Right lung (tissue), 5 donors: ENCODE measurements around the gene CCDC12. TPM values are rescaled to one million over a fixed set of nuclear protein-coding genes. Genes with fewer than 3 reads are reported as not detected.
A peak's percentile ranks its signal among the peaks of the same experiment; 100 is the strongest.

Experiments used
- DNase-seq, 2 donors: peaks; one replicate each; pipeline ENCODE4 v3.0.0-alpha.2; 2013
- polyA plus RNA-seq, 5 donors: library from polyadenylated mRNA; unstranded; fragments of 120-200 nt; gene quantifications; one replicate each; pipeline versions ENCODE4 v1.2.1 to v1.2.3, GENCODE V29; 2013; ENCODE audit warnings: inconsistent platforms in 1 of 5, low replicate concordance in 1 of 5; ENCODE audit not compliant: insufficient read length in 5 of 5, insufficient read depth in 1 of 5

CCDC12 gene
- polyA plus RNA-seq, 5 donors: 42.1 to 58.1 (median 50.8) TPM

GRCh38 chr3:46895761-46896160 lies 80.8 kb downstream of the CCDC12 start:
- DNase-seq: no peak

- DNase-seq: no peak
Measured at GRCh38 chr3:46895204-46895660, 81.3 kb downstream of the CCDC12 start.

GRCh38 chr3:46894256-46894655 lies 82.3 kb downstream of the CCDC12 start:
- no peak for DNase-seq

GRCh38 chr3:46893763-46894162 lies 82.8 kb downstream of the CCDC12 start:
- DNase-seq: no peak

GRCh38 chr3:46893146-46893748 lies 83.3 kb downstream of the CCDC12 start:
- no peak for DNase-seq

GRCh38 chr3:46892285-46893145 lies 84.0 kb downstream of the CCDC12 start:
- DNase-seq: peak; percentile 74 to 75

GRCh38 chr3:46891132-46891531 lies 85.4 kb downstream of the CCDC12 start:
- DNase-seq: no peak

GRCh38 chr3:46890132-46890531 lies 86.4 kb downstream of the CCDC12 start:
- DNase-seq: no peak

- DNase-seq: peak; percentile 79 to 80
Measured at GRCh38 chr3:46889381-46890110, 87.0 kb downstream of the CCDC12 start.

GRCh38 chr3:46888705-46889104 lies 87.8 kb downstream of the CCDC12 start:
- no peak for DNase-seq

GRCh38 chr3:46887980-46888494 lies 88.5 kb downstream of the CCDC12 start:
- no peak for DNase-seq

- DNase-seq: no peak
Measured at GRCh38 chr3:46885612-46886011, 90.9 kb downstream of the CCDC12 start.

- DNase-seq: no peak
Measured at GRCh38 chr3:46884929-46885328, 91.6 kb downstream of the CCDC12 start.

- DNase-seq: no peak
Measured at GRCh38 chr3:46884427-46884826, 92.1 kb downstream of the CCDC12 start.

- DNase-seq: no peak
Measured at GRCh38 chr3:46883830-46884185, 92.7 kb downstream of the CCDC12 start.

- DNase-seq: no peak
Measured at GRCh38 chr3:46883054-46883829, 93.3 kb downstream of the CCDC12 start.

GRCh38 chr3:46882377-46883053 lies 94.0 kb downstream of the CCDC12 start:
- peak in 1 of 2 donors; percentile 59 for DNase-seq

- DNase-seq: no peak
Measured at GRCh38 chr3:46881596-46882376, 94.8 kb downstream of the CCDC12 start.

GRCh38 chr3:46880884-46881595 lies 95.5 kb downstream of the CCDC12 start:
- no peak for DNase-seq
